Measurements from ENCODE around the gene REELD1. TPM values are rescaled to one million over a fixed set of nuclear protein-coding genes. Genes with fewer than 3 reads are reported as not detected.

Gene REELD1
- total RNA-seq, 1 experiment from 2014 or later: not detected

DNA sequence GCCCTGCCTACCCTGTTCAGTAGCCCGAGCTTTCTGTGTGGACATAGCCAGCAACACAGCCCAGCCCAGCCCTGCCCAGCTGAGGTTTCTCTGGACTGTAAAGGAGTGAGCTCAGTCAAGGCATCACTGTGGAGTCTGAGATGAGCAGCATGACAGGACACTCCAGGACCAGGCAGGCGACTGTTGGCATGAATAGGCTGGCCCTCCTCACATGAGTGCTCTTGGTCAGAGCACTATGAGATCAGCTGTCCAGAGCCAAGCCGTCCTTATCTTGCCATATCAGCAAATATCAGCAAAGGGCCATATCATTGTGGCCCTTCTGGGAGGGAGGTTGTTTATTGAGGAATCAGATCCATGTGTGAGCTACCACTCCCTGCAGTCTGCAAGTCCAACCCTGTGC is 30.9 kb downstream of the REELD1 start:
- Histone ChIP-seq H3K79me1 (ENCODE audit: insufficient read depth, low read depth, low read length, poor library complexity, severe bottlenecking) (no peaks in the 10 kb centered on the region), H3K4ac (ENCODE audit: low read depth, low read length) (no peak overlapping the region), H3K9me3 (ENCODE audit: control insufficient read depth, low read depth, low read length) (no peaks in the 10 kb centered on the region), H2BK5ac (ENCODE audit: insufficient read length, low read length) (no peak overlapping the region), H2BK15ac (ENCODE audit: low read depth, low read length) (no peak overlapping the region), H2AK5ac (ENCODE audit: insufficient read length, low read length) (no peak overlapping the region), H4K5ac (ENCODE audit: insufficient read length, low read depth, low read length) (no peak overlapping the region), H3K27me3 (ENCODE audit: insufficient read depth, low read length) (no peaks in the 10 kb centered on the region), H4K20me1 (ENCODE audit: control insufficient read depth, insufficient read depth, insufficient read length) (no peaks in the 10 kb centered on the region), H2BK20ac (ENCODE audit: low read depth, low read length, poor library complexity, severe bottlenecking) (no peak overlapping the region), H3K56ac (ENCODE audit: insufficient read length, low read depth, low read length) (no peak overlapping the region), H3K4me1 (ENCODE audit: insufficient read depth, low read length) (no peaks in the 10 kb centered on the region), H3K23ac (ENCODE audit: insufficient read length, low read depth, low read length) (no peak overlapping the region), H2AFZ (ENCODE audit: low read length) (no peak overlapping the region), H2BK120ac (ENCODE audit: low read depth, low read length, poor library complexity, severe bottlenecking) (no peak overlapping the region), H3K4me2 (ENCODE audit: insufficient read depth, insufficient read length, low read length) (no peak overlapping the region), H4K91ac (ENCODE audit: insufficient read length, low read depth, low read length) (no peak overlapping the region), H3K79me2 (ENCODE audit: insufficient read depth, low read length) (no peaks in the 10 kb centered on the region), H3T11ph (ENCODE audit: low read length) (no peak overlapping the region), H3K27ac (ENCODE audit: insufficient read length, low read depth, low read length) (no peak overlapping the region), H4K8ac (replicated peaks; ENCODE audit: insufficient read length, low read depth, low read length) (no peak overlapping the region), H2BK12ac (ENCODE audit: insufficient read length, low read depth, low read length) (no peak overlapping the region), H3K9ac (ENCODE audit: extremely low read depth, insufficient read length, low read length) (no peak overlapping the region), H3K18ac (ENCODE audit: insufficient read length, low read depth, low read length) (no peak overlapping the region), H3K23me2 (ENCODE audit: insufficient read length, low read depth, low read length, poor library complexity, severe bottlenecking) (no peaks in the 10 kb centered on the region), H3K14ac (ENCODE audit: insufficient read depth, low read length) (no peak overlapping the region)
- Mint-ChIP-seq H3K27ac (no peak overlapping the region), H3K4me1 (peaks cover 4 to 6% of the 10 kb centered on the region in 2 experiments; a peak in 3 of 4 replicates), H3K36me3 (ENCODE audit: insufficient read depth in 1 of 3, low read depth in 3 of 3) (no peaks in the 10 kb centered on the region), H3K4me3 (no peak overlapping the region), H3K9me3 (no peaks in the 10 kb centered on the region; a peak in 1 of 5 replicates), H3K27me3 (ENCODE audit: low read depth) (peaks cover 6% of the 10 kb centered on the region)
- no peak for DNase-seq
- TF ChIP-seq, protein P1, sequence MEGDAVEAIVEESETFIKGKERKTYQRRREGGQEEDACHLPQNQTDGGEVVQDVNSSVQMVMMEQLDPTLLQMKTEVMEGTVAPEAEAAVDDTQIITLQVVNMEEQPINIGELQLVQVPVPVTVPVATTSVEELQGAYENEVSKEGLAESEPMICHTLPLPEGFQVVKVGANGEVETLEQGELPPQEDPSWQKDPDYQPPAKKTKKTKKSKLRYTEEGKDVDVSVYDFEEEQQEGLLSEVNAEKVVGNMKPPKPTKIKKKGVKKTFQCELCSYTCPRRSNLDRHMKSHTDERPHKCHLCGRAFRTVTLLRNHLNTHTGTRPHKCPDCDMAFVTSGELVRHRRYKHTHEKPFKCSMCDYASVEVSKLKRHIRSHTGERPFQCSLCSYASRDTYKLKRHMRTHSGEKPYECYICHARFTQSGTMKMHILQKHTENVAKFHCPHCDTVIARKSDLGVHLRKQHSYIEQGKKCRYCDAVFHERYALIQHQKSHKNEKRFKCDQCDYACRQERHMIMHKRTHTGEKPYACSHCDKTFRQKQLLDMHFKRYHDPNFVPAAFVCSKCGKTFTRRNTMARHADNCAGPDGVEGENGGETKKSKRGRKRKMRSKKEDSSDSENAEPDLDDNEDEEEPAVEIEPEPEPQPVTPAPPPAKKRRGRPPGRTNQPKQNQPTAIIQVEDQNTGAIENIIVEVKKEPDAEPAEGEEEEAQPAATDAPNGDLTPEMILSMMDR (conservative IDR thresholded peaks at IDR 0.05): no peak
- no CpG with 5 or more reads among the region's 3 CpGs for WGBS (ENCODE audit: extremely low coverage, insufficient read length, low lambda C conversion rate)

All from H9 (cell line).